ENCODE data around the gene ZC2HC1B.

The ZC2HC1B gene

GRCh38 chr6:143973097-143973966, 109.1 kb downstream of the ZC2HC1B start:
- no peak overlapping the region for H3K27ac Mint-ChIP-seq
- no peaks in the 10 kb centered on the region for H3K27me3 Mint-ChIP-seq
- no peaks in the 10 kb centered on the region for H3K36me3 Mint-ChIP-seq (ENCODE audit: low read depth)
- H3K9me3 Mint-ChIP-seq, result no peaks in the 10 kb centered on the region
- no peaks in the 10 kb centered on the region for H3K4me1 Mint-ChIP-seq (ENCODE audit: low read depth)
- H3K4me3 Mint-ChIP-seq, result no peak overlapping the region

GRCh38 chr6:143974089-143974488, 109.8 kb downstream of the ZC2HC1B start:
- no peaks in the 10 kb centered on the region for H3K27me3 Mint-ChIP-seq
- H3K4me3 Mint-ChIP-seq, result no peak overlapping the region
- H3K27ac Mint-ChIP-seq, result no peak overlapping the region
- H3K4me1 Mint-ChIP-seq (ENCODE audit: low read depth), result no peaks in the 10 kb centered on the region
- no peaks in the 10 kb centered on the region for H3K9me3 Mint-ChIP-seq
- no peaks in the 10 kb centered on the region for H3K36me3 Mint-ChIP-seq (ENCODE audit: low read depth)

GRCh38 chr6:143976806-143977349, 112.6 kb downstream of the ZC2HC1B start:
- H3K36me3 Mint-ChIP-seq (ENCODE audit: low read depth), result no peaks in the 10 kb centered on the region
- H3K27ac Mint-ChIP-seq, result no peak overlapping the region
- H3K27me3 Mint-ChIP-seq, result no peaks in the 10 kb centered on the region
- H3K9me3 Mint-ChIP-seq, result no peaks in the 10 kb centered on the region
- no peaks in the 10 kb centered on the region for H3K4me1 Mint-ChIP-seq (ENCODE audit: low read depth)
- no peak overlapping the region for H3K4me3 Mint-ChIP-seq

- no peak overlapping the region for H3K4me3 Mint-ChIP-seq
- no peaks in the 10 kb centered on the region for H3K27me3 Mint-ChIP-seq
- H3K27ac Mint-ChIP-seq, result no peak overlapping the region
- H3K9me3 Mint-ChIP-seq, result no peaks in the 10 kb centered on the region
- H3K4me1 Mint-ChIP-seq (ENCODE audit: low read depth), result no peaks in the 10 kb centered on the region
- no peaks in the 10 kb centered on the region for H3K36me3 Mint-ChIP-seq (ENCODE audit: low read depth)
Measured at GRCh38 chr6:143980921-143981320, 116.6 kb downstream of the ZC2HC1B start.

GRCh38 chr6:143982968-143983367, 118.7 kb downstream of the ZC2HC1B start:
- Mint-ChIP-seq H3K36me3 (ENCODE audit: low read depth) (no peaks in the 10 kb centered on the region), H3K4me3 (no peak overlapping the region), H3K4me1 (ENCODE audit: low read depth) (no peaks in the 10 kb centered on the region), H3K9me3 (no peaks in the 10 kb centered on the region), H3K27me3 (no peaks in the 10 kb centered on the region), H3K27ac (no peak overlapping the region)

- H3K36me3 Mint-ChIP-seq (ENCODE audit: low read depth), result no peaks in the 10 kb centered on the region
- peaks cover 2% of the 10 kb centered on the region for H3K27me3 Mint-ChIP-seq
- H3K27ac Mint-ChIP-seq, result no peak overlapping the region
- H3K4me1 Mint-ChIP-seq (ENCODE audit: low read depth), result no peaks in the 10 kb centered on the region
- no peak overlapping the region for H3K4me3 Mint-ChIP-seq
- H3K9me3 Mint-ChIP-seq, result no peaks in the 10 kb centered on the region
Measured at GRCh38 chr6:143984666-143985065, 120.4 kb downstream of the ZC2HC1B start.

GRCh38 chr6:143986463-143987065, 122.3 kb downstream of the ZC2HC1B start:
- no peak overlapping the region for H3K4me3 Mint-ChIP-seq
- no peaks in the 10 kb centered on the region for H3K36me3 Mint-ChIP-seq (ENCODE audit: low read depth)
- no peaks in the 10 kb centered on the region for H3K9me3 Mint-ChIP-seq
- H3K27ac Mint-ChIP-seq, result no peak overlapping the region
- peaks cover 4% of the 10 kb centered on the region for H3K27me3 Mint-ChIP-seq
- no peaks in the 10 kb centered on the region for H3K4me1 Mint-ChIP-seq (ENCODE audit: low read depth)

Data from stimulated activated naive CD8-positive, alpha-beta T cell treated with anti-CD3 and anti-CD28 coated beads, Interleukin-15, Interleukin-2, amounts not matched to agents 100 ng/mL and 50 ng/mL, for 24 hours (primary cell).